GM21381 (cell line): Measurements from ENCODE around the gene ARHGAP29.

ENCODE experiments used
- ATAC-seq: cut with Tn5 transposase; IDR thresholded peaks from one replicate; pipeline ENCODE4 v1.9.1; 2021; ENCODE audit warnings: mild to moderate bottlenecking, moderate library complexity; ENCODE audit not compliant: unreplicated experiment

Gene ARHGAP29

GRCh38 chr1:94236013-94236491 lies 1.3 kb downstream of the ARHGAP29 start:
- no peak for ATAC-seq

- ATAC-seq, result no peak
Measured at GRCh38 chr1:94235189-94236012, 2.0 kb downstream of the ARHGAP29 start.

GRCh38 chr1:94234615-94235014 lies 2.8 kb downstream of the ARHGAP29 start:
- ATAC-seq, result no peak

GRCh38 chr1:94231746-94232145 lies 5.6 kb downstream of the ARHGAP29 start:
- no peak for ATAC-seq

GRCh38 chr1:94230920-94231319 lies 6.5 kb downstream of the ARHGAP29 start:
- no peak for ATAC-seq

- no peak for ATAC-seq
Measured at GRCh38 chr1:94228640-94229375, 8.6 kb downstream of the ARHGAP29 start.

GRCh38 chr1:94227624-94228023 lies 9.8 kb downstream of the ARHGAP29 start:
- no peak for ATAC-seq

- no peak for ATAC-seq
Measured at GRCh38 chr1:94225845-94226244, 11.5 kb downstream of the ARHGAP29 start.

GRCh38 chr1:94218332-94218731 lies 19.1 kb downstream of the ARHGAP29 start:
- ATAC-seq, result no peak

- ATAC-seq, result no peak
Measured at GRCh38 chr1:94215955-94216354, 21.4 kb downstream of the ARHGAP29 start.

GRCh38 chr1:94209982-94210381 lies 27.4 kb downstream of the ARHGAP29 start:
- ATAC-seq, result no peak

GRCh38 chr1:94209425-94209824 lies 28.0 kb downstream of the ARHGAP29 start:
- ATAC-seq, result no peak

GRCh38 chr1:94207695-94208094 lies 29.7 kb downstream of the ARHGAP29 start:
- no peak for ATAC-seq

- ATAC-seq, result no peak
Measured at GRCh38 chr1:94205639-94206038, 31.7 kb downstream of the ARHGAP29 start.

- ATAC-seq, result no peak
Measured at GRCh38 chr1:94202241-94202640, 35.1 kb downstream of the ARHGAP29 start.

GRCh38 chr1:94199398-94199797 lies 38.0 kb downstream of the ARHGAP29 start:
- no peak for ATAC-seq

- ATAC-seq, result no peak
Measured at GRCh38 chr1:94194079-94194865, 43.1 kb downstream of the ARHGAP29 start.

GRCh38 chr1:94193128-94193527 lies 44.3 kb downstream of the ARHGAP29 start:
- no peak for ATAC-seq

- ATAC-seq, result no peak
Measured at GRCh38 chr1:94191216-94191615, 46.2 kb downstream of the ARHGAP29 start.

- ATAC-seq, result no peak
Measured at GRCh38 chr1:94186946-94187345, 50.4 kb downstream of the ARHGAP29 start.

- no peak for ATAC-seq
Measured at GRCh38 chr1:94183197-94183815, 54.1 kb downstream of the ARHGAP29 start.
